ENCODE measurements around the gene PLXDC1.
"Not testable (repeated sequence)": the region's sequence is repeated elsewhere in the genome, so short reads cannot be mapped to it uniquely, and the experiment has no call there.

PLXDC1 gene

GRCh38 chr17:39151943-39152818 is 744 bp upstream of the PLXDC1 start:
- peak; percentile 42 for DNase-seq

GRCh38 chr17:39150795-39151149 is 665 bp downstream of the PLXDC1 start:
- DNase-seq: no peak

- DNase-seq: no peak
These were observed 1.3 kb downstream of the PLXDC1 start for GRCh38 chr17:39150104-39150634.

GRCh38 chr17:39147221-39148185 is 3.9 kb downstream of the PLXDC1 start:
- no peak for DNase-seq

GRCh38 chr17:39146273-39146672 is 5.2 kb downstream of the PLXDC1 start:
- DNase-seq: no peak

- no peak for DNase-seq
These were observed 6.3 kb downstream of the PLXDC1 start for GRCh38 chr17:39145143-39145542.

GRCh38 chr17:39144416-39144840 is 7.0 kb downstream of the PLXDC1 start:
- peak; percentile 72 for DNase-seq

GRCh38 chr17:39143552-39144093 is 7.8 kb downstream of the PLXDC1 start:
- no peak for DNase-seq

- no peak for DNase-seq
These were observed 9.3 kb downstream of the PLXDC1 start for GRCh38 chr17:39141915-39142664.

- DNase-seq: no peak
These were observed 10.1 kb downstream of the PLXDC1 start for GRCh38 chr17:39141294-39141693.

GRCh38 chr17:39139561-39139960 is 11.9 kb downstream of the PLXDC1 start:
- DNase-seq: no peak

GRCh38 chr17:39139161-39139511 is 12.3 kb downstream of the PLXDC1 start:
- peak; percentile 88 for DNase-seq

GRCh38 chr17:39138431-39139160 is 12.8 kb downstream of the PLXDC1 start:
- DNase-seq: no peak

- no peak for DNase-seq
These were observed 16.6 kb downstream of the PLXDC1 start for GRCh38 chr17:39134878-39135277.

GRCh38 chr17:39132192-39132610 is 19.2 kb downstream of the PLXDC1 start:
- DNase-seq: no peak

GRCh38 chr17:39131616-39132015 is 19.8 kb downstream of the PLXDC1 start:
- DNase-seq: no peak

- DNase-seq: no peak
These were observed 21.2 kb downstream of the PLXDC1 start for GRCh38 chr17:39130205-39130604.

- not testable (repeated sequence) for DNase-seq
These were observed 21.9 kb downstream of the PLXDC1 start for GRCh38 chr17:39129544-39129943.

GRCh38 chr17:39126436-39126835 is 25.0 kb downstream of the PLXDC1 start:
- DNase-seq: no peak

GRCh38 chr17:39125143-39125875 is 26.1 kb downstream of the PLXDC1 start:
- no peak for DNase-seq

- DNase-seq: no peak
These were observed 27.8 kb downstream of the PLXDC1 start for GRCh38 chr17:39123627-39124026.
